ENCODE measurements around the gene MYO3B.

GRCh38 chr2:170365003-170365402 lies 187.1 kb downstream of the MYO3B start:
- no peak for TF ChIP-seq CTCF (conservative IDR thresholded peaks at IDR 0.05; ENCODE audit: low read depth, low read length)
- TF ChIP-seq EZH2 (IDR thresholded peaks at IDR 0.05; ENCODE audit: borderline replicate concordance, low read depth, low read length, poor library complexity, severe bottlenecking): no peak
